ENCODE data around the gene DEFB131A.
"Not testable (repeated sequence)": the region's sequence is repeated elsewhere in the genome, so short reads cannot be mapped to it uniquely, and the experiment has no call there.

The DEFB131A gene, protein sequence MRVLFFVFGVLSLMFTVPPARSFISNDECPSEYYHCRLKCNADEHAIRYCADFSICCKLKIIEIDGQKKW

DNA sequence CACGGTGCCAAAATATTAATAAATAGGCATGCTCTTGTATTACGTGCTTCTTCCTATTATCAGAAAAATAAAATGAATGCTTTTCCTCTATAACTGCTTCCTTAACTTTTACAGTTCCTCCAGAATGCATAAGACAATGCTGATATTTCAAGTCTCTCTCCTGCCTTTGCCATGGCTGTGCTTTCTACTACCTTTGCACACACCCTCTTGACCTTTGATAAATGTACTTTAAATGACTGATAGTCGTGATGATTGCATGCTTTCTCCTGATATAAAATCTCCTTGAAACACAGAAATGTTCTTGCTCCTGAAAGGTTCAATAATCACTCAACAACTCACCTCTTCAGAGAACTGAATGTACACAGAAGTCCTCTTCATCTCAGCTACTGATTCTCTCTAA is at the start of gene DEFB131A:
Gene DEFB131A (plus strand): TSS at position 301 of the 400 bp plus-strand sequence. CDS start 120 bp downstream, outside the sequence.
- H3K4me1 Mint-ChIP-seq (ENCODE audit: low read depth); H3K4me3 Mint-ChIP-seq; DNase-seq; H3K36me3 Mint-ChIP-seq (ENCODE audit: low read depth); H3K9me3 Mint-ChIP-seq; H3K27ac Mint-ChIP-seq: not testable (repeated sequence)
- peaks cover 11% of the 10 kb centered on the region for H3K27me3 Mint-ChIP-seq

DNA sequence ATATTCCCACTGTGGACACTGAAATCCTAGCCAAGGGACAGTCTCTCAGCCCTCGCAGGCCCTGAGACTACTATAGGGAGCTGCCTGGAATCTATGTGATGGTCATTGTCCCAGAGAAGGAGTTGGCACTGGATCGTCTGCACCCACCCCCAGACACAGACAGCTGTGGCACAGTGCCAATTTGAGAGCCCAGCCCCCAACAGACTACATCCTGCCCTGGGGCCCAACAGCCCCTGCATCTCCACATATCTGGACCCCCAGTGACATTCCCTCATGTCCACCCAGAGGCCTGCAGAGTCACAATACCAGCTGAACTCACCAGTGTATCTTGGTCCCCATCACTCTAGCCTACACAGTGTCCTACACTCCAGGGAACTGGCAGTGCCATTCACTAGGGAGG is 38.4 kb upstream of the DEFB131A start:
- H3K4me1 Mint-ChIP-seq (ENCODE audit: low read depth); H3K9me3 Mint-ChIP-seq; DNase-seq; H3K27me3 Mint-ChIP-seq; H3K36me3 Mint-ChIP-seq (ENCODE audit: low read depth); H3K27ac Mint-ChIP-seq; H3K4me3 Mint-ChIP-seq: not testable (repeated sequence)

DNA sequence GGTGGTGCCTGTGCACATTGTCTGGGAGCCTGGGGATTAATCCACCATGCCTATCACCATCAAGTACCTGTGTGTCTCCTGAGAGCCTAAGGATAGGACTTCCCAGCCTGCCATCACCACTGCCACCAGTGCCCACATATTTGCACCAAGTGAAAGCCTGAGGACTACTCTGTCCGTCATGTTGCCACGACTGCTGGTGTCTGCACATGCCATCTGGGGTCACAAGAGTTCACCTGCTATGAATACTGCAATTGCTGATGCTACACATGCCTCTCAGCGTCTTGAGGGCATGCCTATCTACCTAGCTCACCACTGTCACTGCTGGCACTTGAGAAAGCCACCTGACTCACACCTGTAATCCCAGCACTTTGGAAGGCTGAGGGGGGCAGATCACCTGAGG is 37.7 kb upstream of the DEFB131A start:
- H3K36me3 Mint-ChIP-seq (ENCODE audit: low read depth); H3K27me3 Mint-ChIP-seq; DNase-seq; H3K27ac Mint-ChIP-seq; H3K4me3 Mint-ChIP-seq; H3K9me3 Mint-ChIP-seq; H3K4me1 Mint-ChIP-seq (ENCODE audit: low read depth): not testable (repeated sequence)

DNA sequence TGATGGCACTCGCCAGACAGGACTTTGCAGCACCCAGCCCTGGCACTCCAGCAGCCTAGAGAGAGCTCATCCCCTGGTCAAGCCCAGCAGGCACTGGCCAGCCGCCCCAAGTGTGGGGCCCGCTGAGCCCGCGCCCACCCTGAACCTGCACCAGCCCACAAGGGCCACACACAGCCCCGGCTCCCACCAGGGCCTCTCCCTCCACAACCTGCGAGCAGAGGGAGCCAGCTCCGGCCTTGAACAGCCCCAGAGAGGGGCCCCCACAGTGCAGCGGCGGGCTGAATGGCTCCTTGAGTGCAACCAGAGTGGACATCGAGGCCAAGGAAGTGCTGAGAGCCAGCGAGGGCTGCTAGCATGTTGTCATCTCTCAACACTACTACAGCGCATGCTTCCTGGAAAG is 34.4 kb upstream of the DEFB131A start:
- Mint-ChIP-seq H3K9me3 (peaks cover 2% of the 10 kb centered on the region), H3K4me1 (ENCODE audit: low read depth) (no peaks in the 10 kb centered on the region), H3K36me3 (ENCODE audit: low read depth) (no peaks in the 10 kb centered on the region), H3K4me3 (no peak overlapping the region), H3K27ac (no peak overlapping the region), H3K27me3 (no peaks in the 10 kb centered on the region)
- no peak for DNase-seq

DNA sequence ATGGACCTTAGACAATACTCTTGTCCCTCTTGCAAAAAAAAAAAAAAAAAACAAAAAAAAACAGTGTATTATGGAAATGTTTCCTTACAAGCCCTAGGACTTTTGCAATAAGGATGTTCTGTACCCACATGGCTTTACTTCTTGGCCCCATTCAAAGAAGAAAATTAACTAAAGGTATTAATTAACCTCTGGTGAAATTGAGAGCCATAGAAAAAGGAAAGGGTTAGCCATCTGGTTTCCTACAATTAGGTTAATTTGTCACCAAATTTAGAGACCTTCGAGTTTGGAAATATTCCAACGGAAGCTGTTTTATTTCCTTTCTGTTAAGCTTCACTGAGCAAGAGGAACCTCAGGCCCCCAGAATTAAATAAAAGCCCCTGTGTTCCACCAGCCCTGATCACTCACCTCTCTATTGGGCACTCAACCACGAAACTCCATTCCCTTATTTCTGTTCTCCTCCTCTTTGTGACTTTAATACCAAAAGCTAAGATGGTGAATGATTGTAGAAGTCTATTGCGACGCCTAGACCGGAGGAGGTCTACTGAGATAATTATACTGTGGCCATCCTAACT is 22.2 kb upstream of the DEFB131A start:
- not testable (repeated sequence) for H3K4me3 Mint-ChIP-seq; H3K4me1 Mint-ChIP-seq (ENCODE audit: low read depth); H3K27me3 Mint-ChIP-seq; DNase-seq; H3K27ac Mint-ChIP-seq; H3K9me3 Mint-ChIP-seq; H3K36me3 Mint-ChIP-seq (ENCODE audit: low read depth)

DNA sequence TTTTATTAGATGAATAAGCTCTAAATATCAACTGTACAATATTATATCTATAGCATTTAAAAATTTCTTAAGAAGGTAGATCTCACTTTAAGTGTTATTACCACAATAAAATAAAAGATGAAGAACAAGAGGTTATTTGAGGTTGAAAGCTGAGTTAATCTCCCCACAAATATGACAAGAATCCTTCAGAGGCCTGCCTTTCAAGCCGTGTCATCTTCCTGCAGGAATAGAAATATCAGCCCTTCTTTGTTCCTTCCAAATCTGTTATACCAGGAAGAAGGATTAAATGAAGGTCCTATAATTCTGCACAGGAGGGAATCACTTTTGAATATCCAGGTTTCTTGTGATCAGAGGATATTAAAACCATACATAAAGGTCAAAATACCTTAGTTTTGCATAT is 18.3 kb upstream of the DEFB131A start:
- not testable (repeated sequence) for H3K4me3 Mint-ChIP-seq; H3K36me3 Mint-ChIP-seq (ENCODE audit: low read depth); H3K4me1 Mint-ChIP-seq (ENCODE audit: low read depth); H3K9me3 Mint-ChIP-seq; DNase-seq; H3K27ac Mint-ChIP-seq
- H3K27me3 Mint-ChIP-seq, result peaks cover 11% of the 10 kb centered on the region

DNA sequence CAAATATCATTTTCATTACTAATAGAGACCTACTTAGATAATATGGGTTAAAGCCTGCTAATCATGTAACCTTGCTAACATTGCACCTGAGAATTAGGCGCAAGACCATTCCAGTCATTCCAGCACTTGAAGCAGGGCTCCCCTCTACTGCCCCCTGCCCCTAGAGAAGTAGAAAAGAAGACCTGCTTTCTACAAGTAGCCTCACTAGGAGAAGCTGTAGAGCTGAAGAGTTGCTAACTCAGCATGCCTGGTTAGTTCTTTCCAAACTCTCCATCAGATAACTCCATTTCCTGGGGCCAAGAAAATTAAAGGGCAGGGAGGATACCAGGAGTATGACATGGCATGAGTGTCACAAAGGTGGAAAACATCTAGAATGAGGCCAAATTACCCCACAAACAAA is 14.2 kb upstream of the DEFB131A start:
- H3K27ac Mint-ChIP-seq; H3K9me3 Mint-ChIP-seq; H3K36me3 Mint-ChIP-seq (ENCODE audit: low read depth); H3K4me3 Mint-ChIP-seq; H3K4me1 Mint-ChIP-seq (ENCODE audit: low read depth); DNase-seq: not testable (repeated sequence)
- peaks cover 11% of the 10 kb centered on the region for H3K27me3 Mint-ChIP-seq

DNA sequence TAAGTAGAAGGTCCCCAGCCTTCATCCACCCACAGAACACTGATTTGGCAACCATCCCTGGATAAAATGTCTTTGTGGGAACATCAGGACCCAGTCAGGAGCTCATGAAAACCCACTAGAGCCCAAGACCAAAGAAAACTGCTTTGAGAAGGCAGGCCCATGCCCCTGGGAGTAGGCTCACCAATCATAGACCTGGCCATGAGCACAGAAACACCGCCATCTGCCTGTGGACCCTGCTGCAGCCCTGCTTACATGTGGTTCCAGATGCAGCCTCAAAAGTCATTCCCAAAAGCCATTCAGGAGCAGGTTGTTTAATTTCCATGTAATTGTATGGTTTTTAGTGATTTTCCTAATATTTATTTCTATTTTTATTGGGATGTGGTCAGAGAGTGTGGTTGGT is 10.9 kb upstream of the DEFB131A start:
- not testable (repeated sequence) for DNase-seq; H3K9me3 Mint-ChIP-seq; H3K36me3 Mint-ChIP-seq (ENCODE audit: low read depth); H3K27ac Mint-ChIP-seq; H3K4me3 Mint-ChIP-seq; H3K4me1 Mint-ChIP-seq (ENCODE audit: low read depth); H3K27me3 Mint-ChIP-seq

DNA sequence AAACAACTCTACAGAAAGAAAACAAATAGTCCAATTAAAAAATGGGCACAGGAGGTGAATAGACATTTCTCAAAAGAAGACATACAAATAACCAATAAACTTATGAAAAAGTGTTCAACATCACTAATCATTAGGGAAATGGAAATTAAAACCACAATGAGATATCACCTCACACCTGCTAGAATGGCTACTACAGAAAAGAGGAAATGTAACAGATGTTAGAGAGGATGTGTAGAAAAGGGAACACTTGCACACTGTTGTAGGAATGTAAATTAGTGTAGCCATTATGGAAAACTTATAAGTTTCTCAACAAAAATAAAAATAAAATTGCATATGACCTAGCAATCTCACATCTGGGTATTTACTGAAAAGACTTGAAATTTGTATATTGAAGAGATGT is 7.5 kb upstream of the DEFB131A start:
- H3K27ac Mint-ChIP-seq, result not testable (repeated sequence)

DNA sequence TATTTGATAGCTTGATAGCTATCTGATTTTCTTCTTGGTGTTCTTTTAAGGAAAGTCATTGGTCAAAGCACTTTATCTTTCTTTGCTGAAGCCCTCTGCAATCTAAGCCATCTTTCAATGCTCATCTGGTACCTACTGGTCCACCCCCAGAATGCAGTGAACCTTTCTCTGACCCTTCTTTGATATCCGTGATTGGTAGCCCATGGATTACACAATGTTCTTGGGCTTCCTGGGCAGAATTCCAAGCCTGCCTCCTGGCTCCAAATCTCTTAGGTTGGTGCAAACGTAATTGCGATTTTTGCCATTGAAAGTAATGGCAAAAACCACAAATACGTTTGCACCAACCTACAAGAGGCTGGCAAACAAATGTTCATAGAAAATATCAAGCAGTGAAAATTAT is 1.9 kb upstream of the DEFB131A start:
- not testable (repeated sequence) for DNase-seq; H3K4me3 Mint-ChIP-seq; H3K36me3 Mint-ChIP-seq (ENCODE audit: low read depth); H3K27ac Mint-ChIP-seq; H3K4me1 Mint-ChIP-seq (ENCODE audit: low read depth); H3K9me3 Mint-ChIP-seq
- H3K27me3 Mint-ChIP-seq, result peaks cover 11% of the 10 kb centered on the region

More for the DNA sequence above, 7.5 kb upstream of the DEFB131A start:
- H3K9me3 Mint-ChIP-seq; H3K4me1 Mint-ChIP-seq (ENCODE audit: low read depth); H3K36me3 Mint-ChIP-seq (ENCODE audit: low read depth); H3K27me3 Mint-ChIP-seq; DNase-seq; H3K4me3 Mint-ChIP-seq: not testable (repeated sequence)

DNA sequence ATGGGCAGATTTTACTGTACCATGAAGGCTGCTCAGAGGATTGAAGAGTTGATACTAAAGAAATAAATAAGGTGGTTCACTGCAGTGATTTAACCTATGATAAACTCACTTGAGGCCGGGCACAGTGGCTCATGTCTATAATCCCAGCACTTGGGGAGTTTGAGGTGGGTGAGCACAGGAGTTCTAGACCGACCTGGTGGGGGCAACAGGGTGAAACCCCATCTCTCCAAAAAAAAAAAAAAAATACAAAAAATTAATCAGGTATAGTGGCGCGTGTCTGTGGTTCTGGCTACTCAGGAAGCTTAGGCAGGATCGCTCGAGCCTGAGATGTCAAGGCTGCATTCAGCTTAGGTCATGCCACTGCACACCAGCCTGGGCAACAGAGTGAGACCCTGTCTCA is 467 bp downstream of the DEFB131A start:
- not testable (repeated sequence) for H3K4me3 Mint-ChIP-seq; H3K4me1 Mint-ChIP-seq (ENCODE audit: low read depth); DNase-seq; H3K9me3 Mint-ChIP-seq; H3K27ac Mint-ChIP-seq; H3K36me3 Mint-ChIP-seq (ENCODE audit: low read depth)
- peaks cover 11% of the 10 kb centered on the region for H3K27me3 Mint-ChIP-seq

DNA sequence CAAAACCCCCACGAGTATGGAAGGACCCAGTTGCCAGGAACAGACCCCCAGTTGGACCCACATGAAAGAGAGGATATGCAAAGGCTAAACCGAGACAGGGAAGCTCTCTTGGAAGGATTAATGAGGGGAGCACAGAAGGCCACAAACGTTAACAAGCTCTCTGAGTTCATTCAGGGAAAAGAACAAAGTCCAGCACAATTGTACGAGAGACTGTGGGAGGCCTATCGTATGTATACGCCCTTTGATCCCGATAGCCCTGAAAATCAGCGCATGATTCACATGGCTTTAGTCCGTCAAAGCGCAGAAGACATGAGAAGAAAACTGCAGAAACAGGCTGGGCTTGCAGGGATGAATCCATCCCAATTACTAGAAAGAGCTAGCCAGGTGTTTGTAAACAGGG is 8.0 kb downstream of the DEFB131A start:
- DNase-seq; H3K4me1 Mint-ChIP-seq (ENCODE audit: low read depth); H3K27me3 Mint-ChIP-seq; H3K27ac Mint-ChIP-seq; H3K9me3 Mint-ChIP-seq; H3K4me3 Mint-ChIP-seq; H3K36me3 Mint-ChIP-seq (ENCODE audit: low read depth): not testable (repeated sequence)

DNA sequence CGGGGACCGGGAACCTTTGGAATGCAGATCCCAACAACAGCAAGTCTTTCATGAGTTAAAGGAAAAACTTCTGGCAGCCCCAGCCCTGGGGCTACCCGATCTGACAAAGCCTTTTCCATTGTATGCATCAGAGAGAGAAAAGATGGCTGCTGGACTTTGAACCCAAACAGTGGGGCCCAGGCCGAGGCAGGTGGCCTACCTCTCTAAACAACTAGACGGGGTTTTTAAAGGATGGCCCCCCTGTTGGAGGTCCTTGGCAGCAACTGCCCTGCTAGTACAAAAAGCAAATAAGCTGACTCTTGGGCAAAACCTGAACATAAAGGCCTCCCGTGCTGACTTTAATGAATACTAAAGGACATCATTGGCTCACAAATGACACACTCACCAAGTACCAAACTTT is 10.1 kb downstream of the DEFB131A start:
- not testable (repeated sequence) for DNase-seq; H3K4me1 Mint-ChIP-seq (ENCODE audit: low read depth); H3K9me3 Mint-ChIP-seq; H3K4me3 Mint-ChIP-seq; H3K27ac Mint-ChIP-seq; H3K36me3 Mint-ChIP-seq (ENCODE audit: low read depth); H3K27me3 Mint-ChIP-seq

DNA sequence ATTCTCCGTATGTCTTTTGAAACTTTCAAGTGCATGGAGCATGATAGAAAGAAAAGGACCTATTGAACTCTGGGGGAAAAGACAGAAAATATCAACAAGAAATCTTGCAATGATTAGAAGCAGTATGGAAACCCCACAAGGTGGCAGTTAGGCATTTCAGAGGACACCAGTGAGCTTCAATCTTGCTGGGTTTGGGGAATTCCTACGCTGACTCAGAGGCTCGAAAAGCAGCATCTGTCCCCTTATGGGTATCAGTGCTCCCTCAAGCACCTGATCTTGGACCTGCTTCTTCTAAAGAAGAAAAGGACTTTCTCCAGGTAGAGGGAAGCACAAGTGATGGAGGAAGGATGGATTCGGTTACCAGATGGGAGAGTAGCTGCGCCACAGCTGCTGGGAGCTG is 10.8 kb downstream of the DEFB131A start:
- H3K27me3 Mint-ChIP-seq; H3K4me1 Mint-ChIP-seq (ENCODE audit: low read depth); H3K4me3 Mint-ChIP-seq; DNase-seq; H3K27ac Mint-ChIP-seq; H3K36me3 Mint-ChIP-seq (ENCODE audit: low read depth); H3K9me3 Mint-ChIP-seq: not testable (repeated sequence)

DNA sequence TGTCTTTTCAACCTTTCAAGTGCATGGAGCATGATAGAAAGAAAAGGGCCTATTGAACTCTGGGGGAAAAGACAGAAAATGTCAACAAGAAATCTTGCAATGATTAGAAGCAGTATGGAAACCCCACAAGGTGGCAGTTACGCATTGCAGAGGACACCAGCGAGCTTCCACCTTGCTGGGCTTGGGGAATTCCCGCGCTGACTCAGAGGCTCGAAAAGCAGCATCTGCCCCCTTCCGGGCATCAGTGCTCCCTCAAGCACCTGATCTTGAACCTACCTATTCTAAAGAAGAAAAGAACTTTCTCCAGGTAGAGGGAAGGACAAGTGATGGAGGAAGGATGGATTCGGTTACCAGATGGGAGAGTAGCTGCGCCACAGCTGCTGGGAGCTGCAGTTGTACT is 35.3 kb downstream of the DEFB131A start:
- DNase-seq; H3K4me1 Mint-ChIP-seq (ENCODE audit: low read depth); H3K9me3 Mint-ChIP-seq; H3K27ac Mint-ChIP-seq; H3K4me3 Mint-ChIP-seq; H3K36me3 Mint-ChIP-seq (ENCODE audit: low read depth): not testable (repeated sequence)
- H3K27me3 Mint-ChIP-seq, result peaks cover 14% of the 10 kb centered on the region

DNA sequence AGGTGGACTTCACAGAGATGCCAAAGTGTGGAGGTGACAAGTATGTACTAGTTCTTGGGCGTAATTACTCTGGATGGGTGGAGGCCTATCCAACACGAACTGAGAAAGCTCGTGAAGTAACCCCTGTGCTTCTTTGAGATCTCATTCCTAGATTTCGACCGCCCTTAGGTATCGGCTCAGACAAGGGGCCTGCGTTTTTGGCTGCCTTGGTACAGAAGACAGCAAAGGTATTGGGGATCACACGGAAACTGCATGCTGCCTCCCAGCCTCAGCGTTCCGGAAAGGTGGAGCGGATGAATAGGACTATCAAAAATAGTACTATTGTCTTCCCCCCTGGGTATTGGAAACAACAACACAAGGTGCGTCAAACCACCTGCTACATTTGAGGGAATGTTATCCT is 35.9 kb downstream of the DEFB131A start:
- H3K4me3 Mint-ChIP-seq; H3K4me1 Mint-ChIP-seq (ENCODE audit: low read depth); H3K9me3 Mint-ChIP-seq; H3K36me3 Mint-ChIP-seq (ENCODE audit: low read depth); H3K27ac Mint-ChIP-seq; DNase-seq: not testable (repeated sequence)
- peaks cover 14% of the 10 kb centered on the region for H3K27me3 Mint-ChIP-seq

Measured in activated T-cell treated with anti-CD3 and anti-CD28 coated beads, Interleukin-2, amount 50 U/mL, for 24 hours (primary cell).